ENCODE measurements around the gene HK3.
"Not testable (repeated sequence)": the region's sequence is repeated elsewhere in the genome, so short reads cannot be mapped to it uniquely, and the experiment has no call there.

The HK3 gene

DNA sequence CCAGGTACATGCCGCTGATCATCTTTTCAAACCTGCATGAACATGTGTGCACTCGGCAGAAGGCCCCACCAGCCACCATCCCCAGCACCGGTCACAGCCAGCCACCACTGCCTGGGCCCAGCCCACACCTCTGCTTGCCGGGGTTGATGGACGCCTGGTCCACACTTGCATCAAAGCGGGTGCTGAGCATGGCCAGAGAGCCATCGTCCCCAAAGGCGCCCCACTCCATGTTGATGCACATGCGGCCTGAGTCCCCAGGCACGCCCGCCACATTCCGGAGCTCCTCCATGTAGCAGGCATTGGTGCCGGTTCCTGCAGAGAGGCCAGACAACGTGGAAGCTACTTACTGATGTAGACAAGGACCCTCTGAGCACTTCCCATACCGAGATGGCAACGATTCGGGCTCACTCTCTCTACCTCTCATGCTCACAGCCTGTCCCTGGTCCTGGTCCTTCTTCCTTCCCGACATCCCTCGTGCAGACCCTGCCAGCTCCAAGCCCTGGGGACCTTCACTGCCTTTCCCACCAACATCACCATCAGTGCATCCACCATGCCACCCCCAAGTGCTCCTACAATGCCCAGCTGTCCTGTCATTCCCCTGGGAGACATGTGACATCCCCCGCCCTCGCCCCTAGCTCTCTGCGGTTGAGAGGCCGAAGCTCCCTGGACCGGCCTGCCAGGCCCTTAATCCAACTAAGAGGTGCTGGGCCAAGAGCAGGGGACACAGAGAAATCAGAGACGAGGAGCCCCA, 17.2 kb downstream of the HK3 start:
- DNase-seq, result no peak

DNA sequence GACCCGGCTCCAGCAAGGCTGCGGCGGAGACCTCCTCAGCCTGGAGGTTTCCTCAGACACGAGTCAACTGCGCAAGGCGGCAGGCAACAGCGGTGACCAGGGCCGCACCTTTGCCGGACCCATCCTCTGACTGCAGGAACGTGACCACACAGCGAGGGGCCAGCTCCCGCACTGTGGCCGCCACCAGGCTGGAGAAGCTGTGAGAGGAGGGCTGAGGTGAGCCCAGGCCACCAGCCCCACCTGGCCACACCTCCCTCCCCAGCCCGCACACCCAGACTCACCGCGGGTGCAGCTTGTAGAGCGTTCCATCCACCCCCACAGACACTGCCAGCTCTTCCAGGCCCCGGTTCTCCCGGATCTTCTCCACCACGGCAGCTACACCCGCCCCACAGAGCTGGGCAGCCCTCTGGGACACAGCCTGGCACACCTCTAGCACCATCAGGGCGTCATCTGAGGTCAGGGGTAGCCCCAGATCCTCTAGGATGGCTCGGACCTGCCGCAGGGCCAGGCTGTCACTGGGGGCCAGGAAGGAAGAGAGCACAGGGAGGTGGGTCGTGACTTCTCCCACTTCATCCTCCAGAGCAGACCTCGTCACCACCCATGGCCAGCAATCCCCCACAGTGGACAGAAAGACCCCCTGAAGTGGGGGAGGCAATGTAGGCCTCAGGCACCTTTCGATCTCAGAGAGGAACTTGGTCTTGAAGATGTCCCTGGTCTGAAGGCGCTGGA, 18.0 kb downstream of the HK3 start:
- DNase-seq, result no peak

DNA sequence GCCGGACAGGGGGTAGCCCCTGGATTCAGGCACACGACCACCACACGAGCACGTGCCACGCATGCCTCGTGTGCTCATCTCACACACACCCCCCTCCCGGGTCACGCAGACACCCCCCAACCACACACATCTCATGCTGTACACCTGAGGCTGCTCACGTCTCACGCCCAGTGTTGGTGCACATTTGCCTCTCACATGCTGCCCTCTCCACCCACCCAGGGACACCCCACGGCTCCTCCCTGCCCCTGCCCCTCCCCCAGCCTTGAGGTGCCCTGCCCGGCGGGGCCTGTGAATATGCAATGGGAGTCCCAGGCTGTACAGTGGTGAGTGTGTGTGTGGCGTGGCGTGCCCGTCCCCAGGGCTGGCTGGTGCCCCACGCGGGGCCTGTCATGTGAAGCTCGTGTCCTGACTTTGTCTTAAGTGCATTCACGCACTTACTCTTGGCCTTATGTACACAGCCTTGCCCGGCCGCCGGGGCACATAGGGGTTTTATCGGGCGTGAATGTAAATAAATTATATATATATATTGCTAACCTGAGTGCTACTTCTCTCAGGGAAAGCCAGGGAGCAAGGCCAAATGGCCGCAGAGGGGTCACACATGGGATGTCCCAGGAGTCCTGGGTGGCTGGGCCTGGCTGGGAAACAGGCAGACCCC, 18.7 kb downstream of the HK3 start:
- DNase-seq, result no peak

DNA sequence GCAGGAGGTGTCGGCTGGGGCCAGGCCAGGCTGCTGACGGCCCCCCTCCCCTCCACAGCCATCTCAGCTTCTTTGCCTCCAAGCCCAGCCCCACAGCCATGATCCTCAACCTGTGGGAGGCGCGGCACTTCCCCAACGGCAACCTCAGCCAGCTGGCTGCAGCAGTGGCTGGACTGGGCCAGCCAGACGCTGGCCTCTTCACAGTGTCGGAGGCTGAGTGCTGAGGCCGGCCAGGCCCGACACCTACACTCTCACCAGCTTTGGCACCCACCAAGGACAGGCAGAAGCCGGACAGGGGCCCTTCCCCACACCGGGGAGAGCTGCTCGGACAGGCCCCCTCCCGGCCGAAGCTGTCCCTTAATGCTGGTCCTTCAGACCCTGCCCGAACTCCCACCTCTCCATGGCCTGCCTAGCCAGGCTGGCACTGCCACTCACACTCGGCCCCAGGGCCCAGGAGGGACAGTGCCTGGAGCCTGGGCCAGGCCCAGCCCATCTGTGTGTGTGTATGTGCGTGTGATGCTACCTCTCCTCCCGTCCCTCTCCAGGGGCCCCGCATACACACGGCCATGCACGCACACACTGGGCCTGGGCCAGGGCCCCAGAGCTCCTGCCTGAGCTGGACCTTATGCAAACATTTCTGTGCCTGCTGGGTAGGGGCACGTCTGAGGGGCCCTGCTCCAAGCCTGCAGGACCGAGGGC, 19.3 kb downstream of the HK3 start:
- DNase-seq, result no peak

DNA sequence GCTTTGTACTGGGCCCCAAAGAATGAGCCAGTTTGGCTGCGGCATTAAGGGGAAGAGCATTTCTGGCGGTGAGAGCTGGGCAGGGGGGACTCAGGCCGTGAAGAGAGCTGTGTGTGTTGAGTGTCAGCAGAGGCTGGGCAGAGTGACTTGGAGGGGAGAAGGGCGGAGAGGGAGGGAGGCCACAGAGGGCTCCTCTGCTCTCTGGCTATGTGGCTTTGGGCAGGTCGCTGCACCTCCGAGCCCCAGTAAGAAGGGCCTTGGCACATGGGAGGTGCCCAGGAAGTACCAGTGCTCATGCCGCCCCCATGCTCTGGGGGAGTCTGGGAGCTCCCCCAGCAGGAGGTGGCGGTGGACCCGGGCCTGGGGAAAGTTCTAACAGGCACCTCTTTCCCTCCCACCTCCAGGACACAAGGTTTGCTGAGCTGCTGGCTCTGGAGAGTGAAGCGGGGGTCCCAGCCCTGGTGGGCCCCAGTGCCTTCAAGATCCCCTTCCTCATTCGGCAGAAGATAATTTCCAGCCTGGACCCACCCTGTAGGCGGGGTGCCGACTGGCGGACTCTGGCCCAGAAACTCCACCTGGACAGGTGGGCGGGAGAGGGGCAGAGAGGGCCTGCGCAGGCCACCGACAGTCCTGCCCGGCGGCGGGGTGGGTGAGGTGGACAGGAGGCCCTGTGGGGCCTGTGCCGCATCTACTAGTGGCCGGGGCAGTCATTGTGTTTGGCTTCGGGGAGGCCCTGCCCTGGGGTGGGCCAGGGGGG, 20.1 kb downstream of the HK3 start:
- DNase-seq, result no peak

DNA sequence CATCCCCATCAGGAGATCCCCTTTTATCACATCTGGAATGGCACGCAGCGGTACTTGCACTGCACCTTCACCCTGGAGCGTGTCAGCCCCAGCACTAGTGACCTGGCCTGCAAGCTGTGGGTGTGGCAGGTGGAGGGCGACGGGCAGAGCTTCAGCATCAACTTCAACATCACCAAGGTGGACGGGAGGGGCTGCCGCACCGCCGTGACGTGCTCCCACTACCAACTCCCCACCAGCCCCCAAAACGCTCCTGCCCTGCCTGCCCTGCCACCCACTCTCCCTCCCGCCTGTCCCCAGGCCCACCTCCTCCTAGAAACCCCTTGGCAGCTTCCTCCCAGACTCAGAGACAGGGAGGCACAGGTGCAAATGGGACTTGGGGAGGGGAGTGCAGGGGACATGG, 20.7 kb downstream of the HK3 start:
- no peak for DNase-seq

DNA sequence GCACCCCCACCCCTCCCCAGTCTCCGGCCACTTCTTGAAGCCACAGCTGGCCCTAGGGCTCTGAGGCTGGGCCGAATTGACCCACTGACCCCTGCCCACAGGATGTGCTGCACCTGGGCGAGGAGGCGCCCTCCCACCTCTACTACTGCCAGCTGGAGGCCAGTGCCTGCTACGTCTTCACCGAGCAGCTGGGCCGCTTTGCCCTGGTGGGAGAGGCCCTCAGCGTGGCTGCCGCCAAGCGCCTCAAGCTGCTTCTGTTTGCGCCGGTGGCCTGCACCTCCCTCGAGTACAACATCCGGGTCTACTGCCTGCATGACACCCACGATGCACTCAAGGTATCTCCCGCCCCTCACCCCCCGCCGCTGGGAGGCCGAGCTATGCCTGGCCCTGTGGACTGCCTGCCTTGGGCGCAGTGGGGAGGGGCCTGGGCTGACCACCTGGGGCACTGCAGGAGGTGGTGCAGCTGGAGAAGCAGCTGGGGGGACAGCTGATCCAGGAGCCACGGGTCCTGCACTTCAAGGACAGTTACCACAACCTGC, 21.3 kb downstream of the HK3 start:
- DNase-seq, result peak in 2 of 3 experiments; percentile 75 to 89

DNA sequence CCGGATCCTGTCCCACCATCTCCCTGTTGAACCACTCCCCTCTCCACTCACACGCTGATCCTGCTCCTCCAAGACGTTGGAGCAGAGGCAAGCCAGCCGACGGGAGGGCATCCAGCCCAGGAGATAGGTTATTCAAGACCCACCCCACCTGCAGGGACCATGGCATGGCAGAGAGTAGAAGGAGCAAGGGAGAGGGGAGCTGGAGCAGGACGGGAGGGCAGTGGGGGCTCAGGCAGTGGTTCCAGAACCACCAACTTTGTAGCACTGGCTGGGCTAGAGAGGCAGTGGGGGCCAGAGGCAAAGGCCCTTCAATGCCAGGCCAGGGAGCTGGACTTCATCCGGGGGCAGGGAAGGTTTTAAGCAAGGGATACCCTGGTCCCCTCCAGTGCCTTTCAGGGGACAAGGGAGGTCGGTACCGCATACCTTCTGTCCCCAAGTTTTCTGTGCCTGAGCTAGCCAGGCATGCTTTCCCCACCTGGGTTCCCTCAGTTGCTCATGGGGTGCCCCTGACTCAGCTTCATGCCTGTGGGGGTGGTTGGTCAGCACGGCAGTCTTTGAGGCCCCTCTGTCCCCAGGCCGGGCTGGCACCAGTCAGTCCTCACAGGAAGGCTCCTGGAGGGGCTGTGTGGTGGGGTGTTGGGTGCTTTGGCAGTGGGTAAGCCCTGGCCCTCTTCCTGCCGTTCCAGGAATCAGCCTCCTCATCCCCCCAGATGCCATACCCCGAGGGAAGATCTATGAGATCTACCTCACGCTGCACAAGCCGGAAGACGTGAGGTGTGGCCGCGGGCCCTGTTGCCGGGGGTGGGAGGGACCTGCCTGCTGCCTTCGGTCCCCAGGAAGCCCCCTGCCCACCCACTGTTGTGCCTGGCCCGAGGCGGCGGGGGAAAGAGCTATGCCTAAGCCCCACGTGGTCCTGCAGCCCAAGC, 22.4 kb downstream of the HK3 start:
- DNase-seq, result no peak

DNA sequence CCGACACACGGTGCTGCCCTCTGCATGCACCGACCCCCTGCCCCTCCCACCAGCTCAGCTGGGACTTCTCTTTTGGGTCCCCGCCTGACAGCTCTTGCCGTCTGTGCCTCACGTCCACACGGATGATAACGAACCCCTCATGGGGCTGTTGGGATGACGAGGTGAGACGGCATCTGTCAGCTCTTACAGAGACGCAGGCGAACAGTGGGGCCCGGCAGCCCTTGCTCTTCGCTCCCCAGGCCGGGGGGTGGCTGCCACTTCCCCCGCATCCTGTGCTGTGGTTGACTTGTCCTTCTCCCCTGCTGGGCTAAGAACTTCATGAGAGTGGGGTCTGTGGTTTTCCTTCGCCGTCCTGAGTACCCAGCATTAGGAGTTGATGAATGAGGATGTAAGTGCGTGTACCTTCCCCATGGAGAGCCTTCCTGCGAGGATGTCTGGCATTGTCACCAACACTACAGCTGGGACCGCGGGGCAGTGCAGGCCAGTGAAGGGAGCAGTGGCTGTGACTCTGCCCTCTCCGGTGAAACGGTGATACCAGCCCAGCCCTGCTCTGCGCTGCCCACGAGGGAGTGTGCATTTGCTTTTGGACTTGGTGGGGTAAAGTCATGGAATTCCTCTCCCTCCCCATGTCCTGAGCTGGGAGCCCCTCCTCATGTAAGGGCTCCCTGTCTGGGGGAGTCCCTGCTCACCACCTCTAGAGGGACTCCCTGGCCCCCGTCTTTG, 23.2 kb downstream of the HK3 start:
- DNase-seq, result peak in 1 of 3 experiments; percentile 10

DNA sequence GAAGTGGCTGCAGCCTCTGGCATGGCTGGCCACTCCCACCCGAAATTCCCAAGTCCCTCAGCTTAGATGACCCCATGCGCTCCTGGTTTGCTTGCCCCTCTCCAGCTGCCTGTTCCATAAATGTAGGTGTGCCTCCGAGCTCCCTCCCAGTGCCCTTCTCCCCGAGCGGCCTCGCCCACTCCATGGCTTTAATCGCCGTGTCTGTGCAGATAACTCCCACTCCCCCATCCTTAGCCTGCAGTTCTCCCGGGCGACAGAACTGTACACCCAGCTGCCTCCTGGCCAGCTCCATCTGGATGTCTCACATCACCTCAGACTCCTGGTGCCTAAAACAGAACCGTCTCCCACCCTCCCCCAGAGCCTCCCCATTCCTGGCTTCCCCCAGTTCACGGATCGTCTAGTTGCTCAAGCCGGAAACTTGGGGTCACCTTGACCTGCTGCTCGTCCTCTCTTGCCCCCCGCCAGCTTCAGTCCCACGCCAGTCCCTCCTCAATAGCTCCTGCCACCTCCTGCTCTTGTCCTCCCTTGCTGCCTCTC, 24.1 kb downstream of the HK3 start:
- DNase-seq, result no peak

DNA sequence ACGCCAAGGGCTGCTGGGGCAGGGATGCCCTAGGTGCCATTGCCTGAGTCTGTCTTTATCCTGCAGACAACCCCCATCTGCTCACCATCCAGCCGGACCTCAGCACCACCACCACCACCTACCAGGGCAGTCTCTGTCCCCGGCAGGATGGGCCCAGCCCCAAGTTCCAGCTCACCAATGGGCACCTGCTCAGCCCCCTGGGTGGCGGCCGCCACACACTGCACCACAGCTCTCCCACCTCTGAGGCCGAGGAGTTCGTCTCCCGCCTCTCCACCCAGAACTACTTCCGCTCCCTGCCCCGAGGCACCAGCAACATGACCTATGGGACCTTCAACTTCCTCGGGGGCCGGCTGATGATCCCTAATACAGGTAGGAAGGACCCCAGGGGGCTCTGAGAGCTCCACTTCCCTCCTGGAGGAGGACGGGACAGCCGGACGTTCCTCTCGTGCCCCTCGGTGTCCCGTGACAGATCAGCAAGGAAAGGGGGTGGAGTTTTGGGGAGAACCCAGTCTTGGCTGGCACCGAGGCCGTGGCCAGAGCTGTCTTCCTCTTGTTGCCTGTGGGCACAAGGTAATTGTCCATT, 24.9 kb downstream of the HK3 start:
- DNase-seq, result no peak

DNA sequence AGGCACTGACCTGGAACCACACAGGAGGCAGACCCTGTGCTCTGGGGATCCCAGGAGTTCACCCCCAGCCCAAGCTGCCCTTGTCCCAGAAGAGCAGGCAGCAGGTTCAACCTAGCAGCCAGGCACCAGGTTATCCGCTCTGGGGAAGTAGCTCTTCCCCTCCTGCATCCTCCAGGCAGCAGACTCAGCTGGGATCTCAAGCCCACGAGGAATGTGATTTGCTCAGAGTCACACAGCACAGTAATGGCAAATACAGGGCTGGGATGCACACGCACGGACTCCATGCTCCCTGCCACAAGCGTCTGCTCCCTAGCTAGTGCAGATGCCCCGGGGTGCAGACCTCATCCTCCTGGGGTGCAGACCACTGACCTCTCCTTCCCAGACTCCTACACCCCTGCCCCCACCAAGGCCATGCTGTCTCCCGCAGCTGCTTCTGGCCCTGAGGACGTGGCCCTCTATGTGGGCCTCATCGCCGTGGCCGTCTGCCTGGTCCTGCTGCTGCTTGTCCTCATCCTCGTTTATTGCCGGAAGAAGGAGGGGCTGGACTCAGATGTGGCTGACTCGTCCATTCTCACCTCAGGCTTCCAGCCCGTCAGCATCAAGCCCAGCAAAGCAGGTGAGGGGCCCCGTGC, 25.5 kb downstream of the HK3 start:
- no peak for DNase-seq

DNA sequence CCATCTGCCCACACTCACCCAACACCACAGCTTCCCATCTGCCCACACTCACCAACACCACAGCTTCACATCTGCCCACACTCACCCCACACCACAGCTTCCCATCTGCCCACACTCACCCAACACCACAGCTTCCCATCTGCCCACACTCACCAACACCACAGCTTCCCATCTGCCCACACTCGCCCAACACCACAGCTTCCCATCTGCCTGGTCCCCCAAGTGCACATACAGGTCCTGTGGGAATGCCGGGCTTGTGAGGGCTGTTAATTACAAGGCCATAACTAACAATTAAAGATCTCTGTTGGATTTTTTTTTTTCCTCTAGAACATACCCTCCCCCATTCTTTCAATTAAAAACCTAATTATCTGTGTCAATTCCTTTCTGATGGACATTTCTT, 26.1 kb downstream of the HK3 start:
- DNase-seq, result not testable (repeated sequence)

DNA sequence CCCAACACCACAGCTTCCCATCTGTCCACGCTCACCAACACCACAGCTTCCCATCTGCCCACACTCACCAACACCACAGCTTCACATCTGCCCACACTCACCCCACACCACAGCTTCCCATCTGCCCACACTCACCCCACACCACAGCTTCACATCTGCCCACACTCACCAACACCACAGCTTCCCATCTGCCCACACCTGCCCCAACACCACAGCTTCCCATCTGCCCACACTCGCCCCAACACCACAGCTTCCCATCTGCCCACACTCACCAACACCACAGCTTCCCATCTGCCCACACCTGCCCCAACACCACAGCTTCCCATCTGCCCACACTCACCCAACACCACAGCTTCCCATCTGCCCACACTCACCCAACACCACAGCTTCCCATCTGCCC, 26.6 kb downstream of the HK3 start:
- not testable (repeated sequence) for DNase-seq

DNA sequence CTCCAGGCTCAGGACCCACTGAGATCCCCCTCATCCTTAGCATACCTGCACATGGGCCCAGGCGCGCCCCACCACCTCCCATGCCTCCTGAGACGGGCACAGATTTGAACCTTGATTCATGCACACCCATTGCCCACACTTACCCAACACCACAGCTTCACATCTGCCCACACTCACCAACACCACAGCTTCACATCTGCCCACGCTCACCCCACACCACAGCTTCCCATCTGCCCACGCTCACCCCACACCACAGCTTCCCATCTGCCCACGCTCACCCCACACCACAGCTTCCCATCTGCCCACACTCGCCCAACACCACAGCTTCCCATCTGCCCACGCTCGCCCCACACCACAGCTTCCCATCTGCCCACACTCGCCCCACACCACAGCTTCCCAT, 28.5 kb downstream of the HK3 start:
- not testable (repeated sequence) for DNase-seq

DNA sequence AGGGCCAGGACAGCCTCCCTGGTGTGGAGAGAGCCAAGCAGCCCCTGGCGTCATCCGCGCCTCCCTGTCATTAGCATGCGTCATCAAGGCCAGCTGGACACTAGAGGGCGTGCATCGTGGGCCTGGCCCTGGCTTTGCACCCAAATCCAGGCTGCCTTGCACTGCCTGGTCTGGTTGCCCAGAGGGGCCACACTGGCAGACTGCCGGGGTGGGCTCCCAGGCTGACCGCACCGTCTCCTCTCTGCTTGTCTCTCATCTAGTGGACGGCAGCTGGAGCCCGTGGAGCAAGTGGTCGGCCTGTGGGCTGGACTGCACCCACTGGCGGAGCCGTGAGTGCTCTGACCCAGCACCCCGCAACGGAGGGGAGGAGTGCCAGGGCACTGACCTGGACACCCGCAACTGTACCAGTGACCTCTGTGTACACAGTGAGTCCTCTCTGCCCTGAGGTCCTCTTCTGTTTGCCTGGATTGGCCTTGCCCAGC, 29.0 kb downstream of the HK3 start:
- no peak for DNase-seq

DNA sequence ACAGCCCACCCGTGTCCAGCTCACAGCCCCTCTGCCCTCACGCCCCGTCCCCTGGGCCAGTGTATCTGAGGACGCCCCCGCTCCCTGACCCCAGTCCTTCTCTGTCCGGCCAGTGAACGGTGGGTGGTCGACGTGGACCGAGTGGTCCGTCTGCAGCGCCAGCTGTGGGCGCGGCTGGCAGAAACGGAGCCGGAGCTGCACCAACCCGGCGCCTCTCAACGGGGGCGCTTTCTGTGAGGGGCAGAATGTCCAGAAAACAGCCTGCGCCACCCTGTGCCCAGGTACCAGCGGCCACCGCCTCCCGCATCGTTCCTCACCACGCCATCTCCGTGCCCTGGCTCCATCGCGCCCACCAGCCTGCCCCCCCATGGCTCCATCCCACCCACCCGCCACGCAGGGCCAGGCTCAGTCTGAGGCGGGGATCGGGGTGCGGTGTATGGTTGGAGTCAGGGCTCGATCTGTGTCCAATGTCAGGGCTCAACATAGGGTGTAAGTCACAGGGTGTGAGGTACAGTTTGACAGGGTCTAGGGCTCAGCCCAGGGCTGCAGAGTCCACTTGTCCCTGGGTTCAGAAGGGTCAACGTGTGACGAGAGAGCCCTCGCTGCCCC, 29.5 kb downstream of the HK3 start:
- DNase-seq, result no peak

DNA sequence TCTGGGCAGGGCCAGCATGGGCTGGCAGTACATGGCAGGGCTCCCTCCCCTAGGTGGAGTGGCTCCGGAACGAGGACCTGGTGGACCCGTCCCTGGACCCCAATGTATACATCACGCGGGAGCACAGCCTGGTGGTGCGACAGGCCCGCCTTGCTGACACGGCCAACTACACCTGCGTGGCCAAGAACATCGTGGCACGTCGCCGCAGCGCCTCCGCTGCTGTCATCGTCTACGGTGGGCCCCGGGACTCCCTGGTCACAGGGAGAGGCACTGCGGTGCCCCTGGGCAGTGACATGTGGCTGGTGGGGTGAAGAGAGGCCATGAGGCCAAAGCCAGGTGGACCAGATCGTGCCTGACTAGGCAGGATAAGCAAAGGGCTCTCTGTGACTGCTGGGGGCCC, 30.4 kb downstream of the HK3 start:
- no peak for DNase-seq

DNA sequence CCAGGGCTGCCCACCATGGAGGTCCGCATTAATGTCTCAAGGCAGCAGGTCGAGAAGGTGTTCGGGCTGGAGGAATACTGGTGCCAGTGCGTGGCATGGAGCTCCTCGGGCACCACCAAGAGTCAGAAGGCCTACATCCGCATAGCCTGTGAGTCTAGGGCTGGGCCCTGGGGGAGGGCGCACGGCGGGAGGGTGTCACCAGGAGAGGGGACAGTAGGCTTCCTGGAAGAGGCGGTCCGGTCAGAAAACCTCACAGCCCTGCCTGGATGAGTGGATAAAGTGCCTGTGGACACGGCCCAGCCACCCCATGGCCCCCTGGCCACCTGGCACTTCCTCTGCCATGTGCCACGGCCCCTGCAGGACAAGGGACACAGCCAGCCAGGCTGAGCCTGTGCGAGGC, 31.0 kb downstream of the HK3 start:
- no peak for DNase-seq

All from NCI-H1417 (cell line).